ENCODE results near the gene SYS1. TPM values are rescaled to one million over a fixed set of nuclear protein-coding genes. Genes with fewer than 3 reads are reported as not detected.

Gene SYS1
- total RNA-seq, 4 donors from 2014 or later, result 28.2 to 48.4 (median 42.5) TPM

DNA sequence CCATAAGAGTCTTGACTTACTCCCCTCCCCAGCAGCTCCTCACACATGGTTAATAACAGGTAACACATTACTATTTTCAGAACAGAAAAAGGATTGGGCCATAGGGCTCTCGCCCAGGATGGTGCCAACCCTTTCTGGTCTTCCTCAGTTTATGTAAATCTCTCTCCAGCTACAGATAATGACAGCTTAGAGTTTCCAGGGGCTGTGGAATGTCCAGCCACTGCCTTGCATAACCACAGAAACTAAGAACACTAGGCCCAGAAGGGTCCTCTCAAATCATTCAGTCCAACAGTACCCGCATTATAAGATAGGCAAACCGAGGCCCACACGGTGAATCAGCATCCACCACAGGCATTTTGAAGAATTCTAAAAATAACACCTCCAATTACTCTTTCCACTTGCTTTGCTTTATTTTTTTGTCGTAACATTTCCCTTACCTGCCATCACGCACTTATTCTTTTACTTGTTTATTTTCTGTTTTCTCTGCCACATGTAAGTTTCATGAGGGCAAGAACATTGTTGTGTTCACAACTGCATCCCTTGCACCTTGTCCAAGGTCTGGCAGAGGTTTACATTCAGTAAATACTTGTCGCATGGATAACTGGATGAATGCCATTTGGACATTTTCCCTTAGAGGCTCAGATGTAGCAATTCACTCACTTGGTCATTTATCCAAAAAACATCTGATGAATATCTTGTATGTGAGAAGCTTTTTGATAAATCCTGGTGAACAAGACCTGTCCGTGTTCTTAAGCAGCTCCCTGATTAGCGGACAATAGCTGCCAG is 8.3 kb upstream of the SYS1 start:
- H3K27me3 ChIP-seq, result no peaks in the 10 kb centered on the region
- intact Hi-C loops (cut with DNase I), result no loop called here
- no peak overlapping the region for H3K4me3 ChIP-seq
- WGBS, result 62% methylated on average over 9 of the region's 9 CpGs
- peak in 1 of 2 donors; percentile 25 for TF ChIP-seq POLR2AphosphoS5 (IDR thresholded peaks at IDR 0.05)
- TF ChIP-seq, protein P1, sequence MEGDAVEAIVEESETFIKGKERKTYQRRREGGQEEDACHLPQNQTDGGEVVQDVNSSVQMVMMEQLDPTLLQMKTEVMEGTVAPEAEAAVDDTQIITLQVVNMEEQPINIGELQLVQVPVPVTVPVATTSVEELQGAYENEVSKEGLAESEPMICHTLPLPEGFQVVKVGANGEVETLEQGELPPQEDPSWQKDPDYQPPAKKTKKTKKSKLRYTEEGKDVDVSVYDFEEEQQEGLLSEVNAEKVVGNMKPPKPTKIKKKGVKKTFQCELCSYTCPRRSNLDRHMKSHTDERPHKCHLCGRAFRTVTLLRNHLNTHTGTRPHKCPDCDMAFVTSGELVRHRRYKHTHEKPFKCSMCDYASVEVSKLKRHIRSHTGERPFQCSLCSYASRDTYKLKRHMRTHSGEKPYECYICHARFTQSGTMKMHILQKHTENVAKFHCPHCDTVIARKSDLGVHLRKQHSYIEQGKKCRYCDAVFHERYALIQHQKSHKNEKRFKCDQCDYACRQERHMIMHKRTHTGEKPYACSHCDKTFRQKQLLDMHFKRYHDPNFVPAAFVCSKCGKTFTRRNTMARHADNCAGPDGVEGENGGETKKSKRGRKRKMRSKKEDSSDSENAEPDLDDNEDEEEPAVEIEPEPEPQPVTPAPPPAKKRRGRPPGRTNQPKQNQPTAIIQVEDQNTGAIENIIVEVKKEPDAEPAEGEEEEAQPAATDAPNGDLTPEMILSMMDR (IDR thresholded peaks at IDR 0.05), result no peak
- H3K27ac ChIP-seq (replicated peaks in 1 of 4), result peak overlapping the region; percentile 91 to 96 (median 93)
- H3K36me3 ChIP-seq, result no peaks in the 10 kb centered on the region
- H3K9me3 ChIP-seq, result no peaks in the 10 kb centered on the region
- DNase-seq (ENCODE audit: extremely low spot score), result no peak
- peaks cover 46 to 58% (median 54%) of the 10 kb centered on the region in 4 donors for H3K4me1 ChIP-seq

DNA sequence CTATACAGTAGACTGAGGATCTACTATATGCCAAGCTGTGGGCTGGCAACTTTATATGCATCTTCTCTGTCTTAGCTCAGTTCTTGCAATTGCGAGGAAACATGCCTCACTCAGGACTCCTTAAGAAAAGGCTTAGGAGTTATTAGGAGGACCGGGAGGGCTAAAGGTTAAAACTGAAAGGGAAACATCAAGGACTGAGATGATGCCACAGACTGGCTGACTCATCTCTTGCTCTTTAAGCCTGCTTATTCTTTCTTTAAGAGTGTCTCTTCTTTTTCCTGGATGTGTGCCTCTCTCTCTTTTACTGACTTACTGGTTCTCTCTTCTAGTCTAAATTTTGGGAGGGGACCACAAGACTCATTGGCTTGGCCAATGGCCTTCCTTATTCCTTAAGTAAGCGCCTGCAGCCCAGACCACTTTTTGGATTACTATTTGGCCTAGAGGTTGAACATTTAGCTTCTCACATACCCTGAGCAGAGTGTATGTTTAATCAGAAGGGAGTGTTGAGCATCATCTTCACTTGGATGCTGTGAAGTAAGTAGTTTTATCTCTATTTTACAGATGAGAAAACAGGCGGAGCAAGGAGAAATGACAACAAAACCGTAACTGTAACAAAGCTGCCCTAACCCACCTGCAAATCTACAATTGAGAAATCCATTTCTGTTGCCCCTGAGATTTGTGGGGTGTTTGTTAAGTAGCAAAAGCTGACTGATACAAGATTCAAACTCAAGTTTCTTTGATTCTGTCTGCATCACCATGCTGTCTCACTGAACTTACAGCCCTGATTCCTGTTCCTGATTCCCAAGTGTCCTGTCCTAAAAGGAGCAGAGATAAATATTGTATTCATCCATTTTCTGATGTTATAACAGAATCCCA is 7.5 kb upstream of the SYS1 start:
- TF ChIP-seq, protein P1 (IDR thresholded peaks at IDR 0.05), result no peak
- TF ChIP-seq POLR2AphosphoS5 (IDR thresholded peaks at IDR 0.05) (peak in 1 of 2 donors; percentile 36), EP300 (IDR thresholded peaks at IDR 0.05) (no peak), POLR2A (IDR thresholded peaks at IDR 0.05; ENCODE audit: low read depth) (no peak)
- Histone ChIP-seq H3K4me3 (no peak overlapping the region), H3K27me3 (no peaks in the 10 kb centered on the region), H3K4me1 (peaks cover 54 to 66% (median 62%) of the 10 kb centered on the region in 4 donors), H3K36me3 (no peaks in the 10 kb centered on the region), H3K9me3 (no peaks in the 10 kb centered on the region), H3K27ac (replicated peaks in 1 of 4) (peak overlapping the region; percentile 91 to 96 (median 93))
- no peak for DNase-seq (ENCODE audit: extremely low spot score)
- intact Hi-C loops (cut with DNase I), result no loop called here
- WGBS, result 71% methylated on average over 5 of the region's 5 CpGs

DNA sequence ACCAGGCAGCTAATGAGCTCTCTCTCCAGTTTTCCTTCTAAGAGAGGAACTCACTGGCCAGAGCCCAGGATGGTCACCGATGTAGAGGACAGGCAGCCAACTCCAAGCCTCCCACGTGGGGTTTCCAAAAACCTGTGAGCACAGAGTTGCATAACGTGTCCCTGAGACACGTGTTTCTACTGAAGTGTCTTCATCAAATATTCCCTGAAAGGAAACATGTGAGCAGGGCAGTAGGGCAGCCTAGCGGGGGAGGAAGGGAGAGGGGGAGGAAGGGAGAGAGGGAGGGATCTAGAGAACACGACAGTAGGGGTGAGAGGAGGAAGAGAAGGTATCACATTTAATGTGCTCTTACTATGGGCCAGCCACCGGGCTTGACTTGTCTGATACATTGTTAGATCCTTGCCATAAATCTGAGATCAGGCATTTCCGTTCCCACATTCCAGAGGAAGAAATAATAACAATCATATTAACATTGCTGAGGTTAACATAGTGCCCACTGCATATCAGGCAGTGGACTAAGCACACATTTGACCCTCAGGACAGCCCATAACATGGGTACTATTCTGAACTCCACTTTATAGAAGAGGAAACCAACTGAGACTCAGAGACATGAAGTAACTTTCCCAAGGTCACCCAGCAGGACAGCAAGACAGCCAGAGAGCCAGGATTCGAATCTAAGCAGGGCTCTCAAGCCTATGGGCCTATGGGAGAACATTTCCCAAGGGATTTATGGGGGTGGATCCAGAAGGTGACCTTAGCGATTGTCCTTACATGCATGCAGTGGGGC is 4.5 kb upstream of the SYS1 start:
- Histone ChIP-seq H3K4me3 (peak overlapping the region in 1 of 4 donors; percentile 9), H3K27me3 (no peaks in the 10 kb centered on the region), H3K9me3 (no peaks in the 10 kb centered on the region), H3K36me3 (no peaks in the 10 kb centered on the region), H3K27ac (replicated peaks in 1 of 4) (peak overlapping the region; percentile 91 to 96 (median 93)), H3K4me1 (peaks cover 60 to 77% (median 69%) of the 10 kb centered on the region in 4 donors)
- TF ChIP-seq EP300 (IDR thresholded peaks at IDR 0.05) (no peak), POLR2AphosphoS5 (IDR thresholded peaks at IDR 0.05) (peak; percentile 87 to 96), POLR2A (IDR thresholded peaks at IDR 0.05; ENCODE audit: low read depth) (peak; percentile 18)
- TF ChIP-seq, protein P1 (IDR thresholded peaks at IDR 0.05), result peak in 1 of 3 experiments; percentile 9
- peak; percentile 98 for DNase-seq (ENCODE audit: extremely low spot score)
- intact Hi-C loops (cut with DNase I), result no loop called here
- 18% methylated on average over 10 of the region's 10 CpGs for whole genome bisulfite sequencing

DNA sequence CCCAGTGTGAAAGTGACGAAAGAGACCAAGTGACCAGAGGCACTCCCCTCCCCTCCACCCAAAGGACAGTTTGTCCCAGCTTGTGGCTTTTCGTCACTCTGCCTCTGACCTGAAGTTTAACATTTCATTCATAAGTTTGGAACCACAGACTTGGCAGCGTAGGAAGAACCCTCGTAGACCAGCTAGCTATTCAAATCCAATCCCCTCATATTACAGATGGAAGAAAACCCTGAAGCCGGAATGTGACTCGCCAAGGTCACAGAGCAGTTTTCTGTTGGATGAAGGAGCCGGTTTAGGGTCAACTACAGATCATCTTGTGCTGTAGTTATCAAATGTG is 3.9 kb upstream of the SYS1 start:
- TF ChIP-seq EP300 (IDR thresholded peaks at IDR 0.05) (peak; percentile 83), POLR2A (IDR thresholded peaks at IDR 0.05; ENCODE audit: low read depth) (no peak), POLR2AphosphoS5 (IDR thresholded peaks at IDR 0.05) (peak; percentile 5 to 75)
- peak overlapping the region; percentile 91 to 96 (median 93) for H3K27ac ChIP-seq (replicated peaks in 1 of 4)
- H3K9me3 ChIP-seq, result no peaks in the 10 kb centered on the region
- WGBS, result 60% methylated on average over 7 of the region's 7 CpGs
- H3K4me3 ChIP-seq, result no peak overlapping the region
- no peaks in the 10 kb centered on the region for H3K27me3 ChIP-seq
- peaks cover 65 to 79% (median 73%) of the 10 kb centered on the region in 4 donors for H3K4me1 ChIP-seq
- no peak for DNase-seq (ENCODE audit: extremely low spot score)
- intact Hi-C loops (cut with DNase I), result no loop called here
- H3K36me3 ChIP-seq, result no peaks in the 10 kb centered on the region

Data from esophagus muscularis mucosa (tissue), 4 donors.